Measurements from ENCODE around the gene ABHD11. TPM values are rescaled to one million over a fixed set of nuclear protein-coding genes. Genes with fewer than 3 reads are reported as not detected.

The ABHD11 gene
- total RNA-seq, 1 donor, result 14.8 TPM

GRCh38 chr7:73762659-73762999, 24.0 kb upstream of the ABHD11 start:
- TF ChIP-seq CTCF (IDR thresholded peaks at IDR 0.05; ENCODE audit: insufficient read depth, low read length), result no peak
- H3K4me3 ChIP-seq (ENCODE audit: low read depth, low read length), result no peak overlapping the region
- no peak for DNase-seq (ENCODE audit: low read depth)

DNA sequence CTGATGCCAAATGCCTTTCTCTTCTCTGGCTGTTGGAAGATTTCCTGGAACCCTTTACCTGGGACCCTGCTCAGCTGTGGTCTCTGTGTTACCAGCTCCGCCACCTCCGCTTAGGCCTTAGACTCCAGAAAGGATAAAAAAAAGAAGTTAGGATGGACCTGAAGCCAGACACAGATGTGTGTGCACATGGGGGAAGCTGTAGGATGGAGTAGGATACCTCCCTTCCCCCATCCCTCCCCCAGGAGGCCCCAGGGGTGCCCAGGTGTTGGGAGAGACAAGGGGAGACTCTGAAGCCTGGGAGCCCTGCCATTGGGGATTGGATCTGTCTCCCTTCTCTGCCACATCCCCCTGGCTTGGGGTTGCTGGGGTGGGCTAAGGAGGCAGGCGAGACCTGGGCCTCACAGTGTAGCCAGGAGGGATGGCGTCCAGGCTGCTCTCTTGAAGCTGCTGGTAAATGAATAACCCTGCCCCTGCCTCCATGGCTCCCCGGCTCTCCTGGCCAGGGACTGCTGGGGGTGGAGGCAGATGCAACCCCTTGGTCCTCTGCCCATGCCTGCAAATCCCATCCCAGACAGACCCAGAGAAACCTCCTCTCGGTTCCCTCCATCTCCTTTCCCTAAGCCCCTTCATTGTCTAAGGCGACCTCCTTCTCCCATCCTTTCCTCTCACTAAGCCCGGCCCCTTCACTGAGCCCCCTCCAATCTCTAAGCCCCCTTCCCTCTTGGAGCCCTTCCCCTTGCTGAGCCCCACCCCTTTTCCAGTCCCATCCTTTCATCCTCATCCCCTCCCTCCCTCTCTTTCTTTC, 23.5 kb upstream of the ABHD11 start:
- no peak overlapping the region for H3K4me3 ChIP-seq (ENCODE audit: low read depth, low read length)
- DNase-seq (ENCODE audit: low read depth), result no peak
- no peak for TF ChIP-seq CTCF (IDR thresholded peaks at IDR 0.05; ENCODE audit: insufficient read depth, low read length)

DNA sequence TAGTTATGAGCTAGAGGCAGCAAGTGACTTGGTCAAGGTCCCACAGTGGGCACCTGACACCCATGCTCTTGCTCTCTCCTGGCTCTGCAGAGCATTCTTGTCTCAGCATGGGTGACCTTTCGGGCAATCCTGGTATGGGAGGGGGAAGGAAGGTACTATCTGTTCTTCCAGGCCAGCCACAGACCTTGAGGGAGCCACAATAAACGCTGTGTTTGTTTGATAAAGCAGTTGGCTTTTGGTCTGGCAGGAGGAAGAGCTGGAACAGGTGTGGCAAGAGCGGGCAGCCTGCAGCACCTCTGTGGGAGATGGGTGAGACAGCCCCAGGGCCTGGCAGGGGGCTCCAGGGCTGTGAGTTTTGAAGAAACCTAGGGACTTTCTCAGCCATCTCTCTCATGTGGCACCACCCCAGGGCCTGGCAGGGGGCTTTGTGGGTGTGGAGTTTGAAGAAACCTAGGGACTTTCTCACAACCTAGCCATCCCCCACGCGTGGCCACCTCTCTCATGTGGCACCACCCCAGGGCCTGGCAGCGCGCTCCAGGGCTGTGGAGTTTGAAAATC, 20.1 kb upstream of the ABHD11 start:
- no peak overlapping the region for H3K4me3 ChIP-seq (ENCODE audit: low read depth, low read length)
- no peak for DNase-seq (ENCODE audit: low read depth)
- no peak for TF ChIP-seq CTCF (IDR thresholded peaks at IDR 0.05; ENCODE audit: insufficient read depth, low read length)

- TF ChIP-seq CTCF (IDR thresholded peaks at IDR 0.05; ENCODE audit: insufficient read depth, low read length), result no peak
- H3K4me3 ChIP-seq (ENCODE audit: low read depth, low read length), result no peak overlapping the region
- no peak for DNase-seq (ENCODE audit: low read depth)
Observed at GRCh38 chr7:73749931-73750776, 11.6 kb upstream of the ABHD11 start.

DNA sequence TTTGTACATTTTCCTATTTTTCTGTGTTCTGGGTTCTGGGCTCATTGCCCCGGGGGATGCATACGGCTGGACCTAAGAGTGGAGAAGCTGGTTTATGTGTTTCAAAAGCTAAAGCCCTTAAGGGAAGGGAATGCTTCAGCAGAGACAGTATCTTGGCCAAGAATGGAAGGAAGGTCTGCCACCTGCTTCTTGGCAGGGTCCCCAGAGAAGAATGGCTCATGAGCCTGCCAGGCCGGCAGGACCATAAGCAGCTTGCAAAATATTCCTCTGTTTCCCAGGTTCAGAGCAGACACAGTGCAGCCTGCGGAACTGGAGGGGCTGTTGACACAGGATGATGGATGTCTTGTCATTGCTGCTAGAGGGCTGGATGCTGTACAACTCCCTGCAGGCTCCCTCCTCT, 7.8 kb upstream of the ABHD11 start:
- no peak overlapping the region for H3K4me3 ChIP-seq (ENCODE audit: low read depth, low read length)
- no peak for TF ChIP-seq CTCF (IDR thresholded peaks at IDR 0.05; ENCODE audit: insufficient read depth, low read length)

DNA sequence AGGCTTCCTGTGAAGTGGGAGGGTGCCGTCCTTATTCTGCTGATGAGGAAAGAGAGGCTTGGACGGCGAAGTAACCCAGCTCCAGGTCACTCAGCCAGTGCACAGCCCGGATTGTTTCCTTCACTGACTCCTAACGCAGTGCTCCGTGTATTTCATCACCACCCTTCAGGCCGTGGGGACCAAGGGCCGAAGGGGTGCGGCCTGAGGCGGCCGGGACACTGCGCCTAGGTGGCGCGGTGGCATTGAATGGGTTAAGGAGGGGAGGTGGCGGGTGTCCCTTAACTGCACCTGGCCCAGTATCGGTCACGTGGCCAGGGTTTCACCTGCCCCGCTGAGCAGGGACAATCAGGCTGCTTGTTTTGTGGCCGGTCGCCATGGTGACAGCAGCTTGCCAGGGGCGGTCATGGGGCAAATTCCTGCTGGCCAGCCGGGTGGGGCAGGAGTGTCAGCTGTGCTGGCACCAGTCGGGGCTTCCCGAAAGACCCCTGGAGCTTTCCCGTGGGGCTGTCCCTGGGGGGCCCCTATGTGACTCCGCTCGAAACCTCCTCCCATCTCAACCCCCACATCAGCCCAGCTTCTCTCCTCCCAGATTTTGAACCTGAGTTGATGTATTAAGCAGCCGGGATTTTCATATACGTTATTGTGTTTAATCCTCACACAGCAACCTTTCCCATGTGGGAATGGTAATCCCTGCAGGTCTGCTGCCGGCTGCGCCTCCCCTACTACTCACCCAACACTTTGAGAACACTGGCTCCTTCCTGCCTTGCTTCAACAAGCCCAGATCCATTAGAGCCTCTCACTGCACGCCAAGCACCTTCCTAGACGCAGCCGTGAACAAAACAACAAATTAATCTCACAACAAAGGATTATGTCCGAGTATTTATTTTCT, 4.4 kb upstream of the ABHD11 start:
- no peak for TF ChIP-seq CTCF (IDR thresholded peaks at IDR 0.05; ENCODE audit: insufficient read depth, low read length)

More for the DNA sequence above, 7.8 kb upstream of the ABHD11 start:
- no peak for DNase-seq (ENCODE audit: low read depth)

More for the DNA sequence above, 4.4 kb upstream of the ABHD11 start:
- H3K4me3 ChIP-seq (ENCODE audit: low read depth, low read length), result no peak overlapping the region
- no peak for DNase-seq (ENCODE audit: low read depth)
